HL-60 (cell line): ENCODE measurements around the gene GPLD1.

Experiments used
- CTCF ChIP-seq: IDR thresholded peaks from one replicate; pipeline ENCODE4 v1.5.1; 2011; ENCODE audit warnings: low read length, control low read depth, inconsistent platforms; ENCODE audit not compliant: insufficient read depth
- POLR2AphosphoS5 ChIP-seq: IDR thresholded peaks from 2 replicates; pipeline ENCODE4 v1.6.1; 2012; ENCODE audit warnings: low read depth
- TF ChIP-seq, protein P1 (sequence below): IDR thresholded peaks from 2 replicates; pipeline ENCODE4 v1.6.1; 2012; ENCODE audit warnings: low read depth; ENCODE audit not compliant: insufficient replicate concordance

DNA sequence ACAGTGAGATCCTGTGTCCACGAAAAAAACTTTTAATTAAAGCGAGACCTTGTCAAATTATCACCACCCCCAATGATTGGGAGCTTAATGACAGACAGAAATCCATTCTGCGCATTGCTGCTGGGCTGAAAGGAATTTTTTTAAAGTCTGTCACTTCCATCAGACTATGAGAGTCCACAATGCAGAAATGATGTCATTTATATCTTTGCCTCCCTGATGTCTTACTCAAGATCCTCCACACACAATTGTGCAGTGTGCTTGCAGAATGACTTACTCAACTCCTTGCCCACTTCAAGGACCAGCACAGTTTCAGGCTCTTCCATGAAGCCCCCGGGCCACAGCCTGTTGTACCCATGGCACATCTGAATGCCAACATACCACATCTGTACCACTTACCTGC lies 41.0 kb downstream of the GPLD1 start:
- TF ChIP-seq, protein P1, sequence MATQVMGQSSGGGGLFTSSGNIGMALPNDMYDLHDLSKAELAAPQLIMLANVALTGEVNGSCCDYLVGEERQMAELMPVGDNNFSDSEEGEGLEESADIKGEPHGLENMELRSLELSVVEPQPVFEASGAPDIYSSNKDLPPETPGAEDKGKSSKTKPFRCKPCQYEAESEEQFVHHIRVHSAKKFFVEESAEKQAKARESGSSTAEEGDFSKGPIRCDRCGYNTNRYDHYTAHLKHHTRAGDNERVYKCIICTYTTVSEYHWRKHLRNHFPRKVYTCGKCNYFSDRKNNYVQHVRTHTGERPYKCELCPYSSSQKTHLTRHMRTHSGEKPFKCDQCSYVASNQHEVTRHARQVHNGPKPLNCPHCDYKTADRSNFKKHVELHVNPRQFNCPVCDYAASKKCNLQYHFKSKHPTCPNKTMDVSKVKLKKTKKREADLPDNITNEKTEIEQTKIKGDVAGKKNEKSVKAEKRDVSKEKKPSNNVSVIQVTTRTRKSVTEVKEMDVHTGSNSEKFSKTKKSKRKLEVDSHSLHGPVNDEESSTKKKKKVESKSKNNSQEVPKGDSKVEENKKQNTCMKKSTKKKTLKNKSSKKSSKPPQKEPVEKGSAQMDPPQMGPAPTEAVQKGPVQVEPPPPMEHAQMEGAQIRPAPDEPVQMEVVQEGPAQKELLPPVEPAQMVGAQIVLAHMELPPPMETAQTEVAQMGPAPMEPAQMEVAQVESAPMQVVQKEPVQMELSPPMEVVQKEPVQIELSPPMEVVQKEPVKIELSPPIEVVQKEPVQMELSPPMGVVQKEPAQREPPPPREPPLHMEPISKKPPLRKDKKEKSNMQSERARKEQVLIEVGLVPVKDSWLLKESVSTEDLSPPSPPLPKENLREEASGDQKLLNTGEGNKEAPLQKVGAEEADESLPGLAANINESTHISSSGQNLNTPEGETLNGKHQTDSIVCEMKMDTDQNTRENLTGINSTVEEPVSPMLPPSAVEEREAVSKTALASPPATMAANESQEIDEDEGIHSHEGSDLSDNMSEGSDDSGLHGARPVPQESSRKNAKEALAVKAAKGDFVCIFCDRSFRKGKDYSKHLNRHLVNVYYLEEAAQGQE, result no peak
- TF ChIP-seq CTCF (no peak), POLR2AphosphoS5 (no peak)
